Neuronal stem cell (in vitro differentiated cells): Measurements from ENCODE around the gene PLA2G2C.
A peak's percentile ranks its signal among the peaks of the same experiment; 100 is the strongest.

Experiments
- DNase-seq: peaks from one replicate; pipeline ENCODE4 v3.0.0-alpha.2; 2013; ENCODE audit warnings: low spot score
- H2AFZ ChIP-seq: one replicate; pipeline ENCODE4 v1.6.1; 2013; ENCODE audit warnings: mild to moderate bottlenecking, low read length, inconsistent platforms
- H2AK5ac ChIP-seq: 2 replicates; pipeline ENCODE4 v1.6.1; 2013; ENCODE audit warnings: low read depth, mild to moderate bottlenecking, inconsistent platforms, low read length, moderate library complexity, mixed read lengths
- H2BK120ac ChIP-seq: 2 replicates; pipeline ENCODE4 v1.6.1; 2013; ENCODE audit warnings: low read depth, mild to moderate bottlenecking, inconsistent platforms, low read length, moderate library complexity, mixed read lengths
- H2BK12ac ChIP-seq: one replicate; pipeline ENCODE4 v1.6.1; 2013; ENCODE audit warnings: low read length, inconsistent platforms
- H2BK15ac ChIP-seq: 2 replicates; pipeline ENCODE4 v1.6.1; 2013; ENCODE audit warnings: mild to moderate bottlenecking, low read length, inconsistent platforms, mixed read lengths
- H2BK5ac ChIP-seq: one replicate; pipeline ENCODE4 v1.6.1; 2013; ENCODE audit warnings: inconsistent platforms, mild to moderate bottlenecking, low read length, moderate library complexity
- H3K14ac ChIP-seq: one replicate; pipeline ENCODE4 v1.6.1; 2013; ENCODE audit warnings: low read length, inconsistent platforms
- H3K18ac ChIP-seq: 2 replicates; pipeline ENCODE4 v1.6.1; 2013; ENCODE audit warnings: low read length, inconsistent platforms
- H3K23ac ChIP-seq: 2 replicates; pipeline ENCODE4 v1.6.1; 2013; ENCODE audit warnings: low read depth, mild to moderate bottlenecking, mixed read lengths, low read length, inconsistent platforms; ENCODE audit not compliant: poor library complexity
- H3K27ac ChIP-seq: replicated peaks from 3 replicates; pipeline ENCODE4 v1.5.1; 2013; ENCODE audit warnings: low read length, inconsistent platforms
- H3K27me3 ChIP-seq, 3 experiments: 2 replicates each; pipeline ENCODE4 v1.6.1; 2013; ENCODE audit warnings: low read length in 3 of 3, mild to moderate bottlenecking in 2 of 3, inconsistent platforms in 1 of 3, low read depth in 1 of 3, mixed read lengths in 1 of 3, moderate library complexity in 1 of 3; ENCODE audit not compliant: control insufficient read depth in 3 of 3, insufficient read depth in 3 of 3
- H3K36me3 ChIP-seq, 2 donors: replicated peaks in 1 of 2; 2 replicates each; pipeline ENCODE4 v1.6.1; 2013; ENCODE audit warnings: low read length in 2 of 2; ENCODE audit not compliant: control insufficient read depth in 2 of 2, insufficient read depth in 2 of 2
- H3K4ac ChIP-seq: 2 replicates; pipeline ENCODE4 v1.6.1; 2013; ENCODE audit warnings: inconsistent platforms, mild to moderate bottlenecking, low read length, moderate library complexity
- H3K4me1 ChIP-seq, 2 donors: 1 replicate in 1 of 2; 2 replicates in 1 of 2; pipeline ENCODE4 v1.6.1; 2013; ENCODE audit warnings: low read length in 2 of 2, low read depth in 1 of 2; ENCODE audit not compliant: control insufficient read depth in 2 of 2, insufficient read depth in 1 of 2
- H3K4me2 ChIP-seq: one replicate; pipeline ENCODE4 v1.6.1; 2013; ENCODE audit warnings: mild to moderate bottlenecking, low read length, inconsistent platforms; ENCODE audit not compliant: insufficient read depth, poor library complexity, severe bottlenecking
- H3K4me3 ChIP-seq, 2 donors: 2 replicates each; pipeline ENCODE4 v1.5.1; 2013; ENCODE audit warnings: low read length in 2 of 2, mild to moderate bottlenecking in 2 of 2, inconsistent platforms in 1 of 2, moderate library complexity in 1 of 2
- H3K79me1 ChIP-seq: one replicate; pipeline ENCODE4 v1.6.1; 2013; ENCODE audit warnings: low read depth, mild to moderate bottlenecking, inconsistent platforms, low read length, moderate library complexity
- H3K9ac ChIP-seq: one replicate; pipeline ENCODE4 v1.6.1; 2013; ENCODE audit warnings: mild to moderate bottlenecking, low read depth, low read length, inconsistent platforms; ENCODE audit not compliant: poor library complexity
- H3K9me3 ChIP-seq, 2 donors: replicated peaks in 1 of 2; 2 replicates each; pipeline versions ENCODE3 to v1.6.1; 2013; ENCODE audit warnings: low read length in 2 of 2, mild to moderate bottlenecking in 2 of 2, inconsistent platforms in 1 of 2, low read depth in 1 of 2, mixed read lengths in 1 of 2, moderate library complexity in 1 of 2; ENCODE audit not compliant: control insufficient read depth in 2 of 2, insufficient read depth in 1 of 2
- H4K8ac ChIP-seq: one replicate; pipeline ENCODE4 v1.6.1; 2013; ENCODE audit warnings: low read depth, mild to moderate bottlenecking, inconsistent platforms, low read length, moderate library complexity
- H4K91ac ChIP-seq: one replicate; pipeline ENCODE4 v1.6.1; 2013; ENCODE audit warnings: low read length, low read depth, mild to moderate bottlenecking, inconsistent platforms; ENCODE audit not compliant: poor library complexity
- WGBS, 2 donors: extraction: QIAGEN DNeasy Blood & Tissue Kit; methylation state at CpG; one replicate each; pipeline ENCODE4 v1.1.7; 2013; ENCODE audit warnings: missing lambda C conversion rate in 2 of 2, mixed read lengths in 1 of 2; ENCODE audit not compliant: insufficient read length in 2 of 2, insufficient replicate concordance in 1 of 2; ENCODE audit errors: extremely low coverage in 2 of 2; 5-methylcytosine and 5-hydroxymethylcytosine counted together

PLA2G2C gene

GRCh38 chr1:20178634-20179370, 7.5 kb downstream of the PLA2G2C start:
- no peak overlapping the region for H3K27ac ChIP-seq
- no peak for DNase-seq
- no CpG with 5 or more reads among the region's 13 CpGs for WGBS, 2 donors
- H3K4me1 ChIP-seq = no peaks in the 10 kb centered on the region
- peak overlapping the region; percentile 32 for H3K14ac ChIP-seq
- H3K9ac ChIP-seq = no peak overlapping the region
- no peak overlapping the region for H2BK5ac ChIP-seq
- H2BK120ac ChIP-seq = no peak overlapping the region
- H4K8ac ChIP-seq = no peak overlapping the region
- no peaks in the 10 kb centered on the region for H3K36me3 ChIP-seq
- no peak overlapping the region for H4K91ac ChIP-seq
- H3K4me3 ChIP-seq = peak overlapping the region in 1 of 2 donors; percentile 27
- no peak overlapping the region for H2AK5ac ChIP-seq
- H3K79me1 ChIP-seq = no peaks in the 10 kb centered on the region
- no peak overlapping the region for H3K4ac ChIP-seq
- peaks cover 0 to 4% of the 10 kb centered on the region in 2 donors for H3K9me3 ChIP-seq
- no peak overlapping the region for H2BK12ac ChIP-seq
- H3K23ac ChIP-seq = no peak overlapping the region
- H3K4me2 ChIP-seq = no peak overlapping the region
- H2AFZ ChIP-seq = no peak overlapping the region
- peaks cover 0 to 15% (median 0%) of the 10 kb centered on the region in 3 experiments for H3K27me3 ChIP-seq
- H3K18ac ChIP-seq = no peak overlapping the region
- no peak overlapping the region for H2BK15ac ChIP-seq

- no peak overlapping the region for H2BK15ac ChIP-seq
- H3K9ac ChIP-seq = no peak overlapping the region
- no peaks in the 10 kb centered on the region for H3K36me3 ChIP-seq
- H3K27ac ChIP-seq = no peak overlapping the region
- WGBS, 2 donors = no CpG with 5 or more reads among the region's 9 CpGs
- no peak overlapping the region for H3K4ac ChIP-seq
- no peak overlapping the region for H3K23ac ChIP-seq
- no peak overlapping the region for H2BK120ac ChIP-seq
- no peak overlapping the region for H4K91ac ChIP-seq
- no peak overlapping the region for H4K8ac ChIP-seq
- no peak overlapping the region for H3K14ac ChIP-seq
- H3K4me3 ChIP-seq = no peak overlapping the region
- no peak overlapping the region for H2AFZ ChIP-seq
- H2AK5ac ChIP-seq = no peak overlapping the region
- no peaks in the 10 kb centered on the region for H3K79me1 ChIP-seq
- peaks cover 0 to 4% of the 10 kb centered on the region in 2 donors for H3K9me3 ChIP-seq
- no peak for DNase-seq
- no peak overlapping the region for H3K18ac ChIP-seq
- H2BK12ac ChIP-seq = no peak overlapping the region
- peaks cover 0 to 16% (median 0%) of the 10 kb centered on the region in 3 experiments for H3K27me3 ChIP-seq
- H2BK5ac ChIP-seq = no peak overlapping the region
- no peaks in the 10 kb centered on the region for H3K4me1 ChIP-seq
- no peak overlapping the region for H3K4me2 ChIP-seq
Measured at GRCh38 chr1:20174937-20175666, 11.2 kb downstream of the PLA2G2C start.

GRCh38 chr1:20172033-20172590, 14.2 kb downstream of the PLA2G2C start:
- Histone ChIP-seq H4K91ac (no peak overlapping the region), H2BK12ac (no peak overlapping the region), H3K27ac (no peak overlapping the region), H3K79me1 (no peaks in the 10 kb centered on the region), H3K9ac (no peak overlapping the region), H3K36me3 (no peaks in the 10 kb centered on the region), H3K4ac (no peak overlapping the region), H3K9me3 (no peaks in the 10 kb centered on the region), H3K27me3 (peaks cover 0 to 9% (median 0%) of the 10 kb centered on the region in 3 experiments), H2BK5ac (no peak overlapping the region), H2BK15ac (no peak overlapping the region), H3K14ac (no peak overlapping the region), H3K4me1 (peaks cover 0 to 2% of the 10 kb centered on the region in 2 donors), H2AK5ac (no peak overlapping the region), H3K4me2 (no peak overlapping the region), H3K23ac (no peak overlapping the region), H4K8ac (no peak overlapping the region), H2AFZ (no peak overlapping the region), H3K18ac (no peak overlapping the region), H3K4me3 (no peak overlapping the region), H2BK120ac (no peak overlapping the region)
- no peak for DNase-seq
- WGBS, 2 donors = no CpG with 5 or more reads among the region's 12 CpGs

- H4K91ac ChIP-seq = no peak overlapping the region
Measured at GRCh38 chr1:20169932-20170331, 16.4 kb downstream of the PLA2G2C start.

More at GRCh38 chr1:20169932-20170331, 16.4 kb downstream of the PLA2G2C start:
- no peak overlapping the region for H3K23ac ChIP-seq
- H2AK5ac ChIP-seq = peak overlapping the region; percentile 42
- H3K36me3 ChIP-seq = no peaks in the 10 kb centered on the region
- H2BK5ac ChIP-seq = no peak overlapping the region
- H2BK120ac ChIP-seq = no peak overlapping the region
- H3K4ac ChIP-seq = no peak overlapping the region
- no peak overlapping the region for H2BK12ac ChIP-seq
- WGBS, 2 donors = no CpG with 5 or more reads among the region's 5 CpGs
- H3K18ac ChIP-seq = no peak overlapping the region
- no peak overlapping the region for H3K9ac ChIP-seq
- DNase-seq = no peak
- H3K27me3 ChIP-seq = peaks cover 0 to 5% (median 0%) of the 10 kb centered on the region in 3 experiments
- H3K4me2 ChIP-seq = no peak overlapping the region
- H2BK15ac ChIP-seq = no peak overlapping the region
- no peak overlapping the region for H2AFZ ChIP-seq
- peaks cover 0 to 2% of the 10 kb centered on the region in 2 donors for H3K9me3 ChIP-seq
- no peak overlapping the region for H3K4me3 ChIP-seq
- H3K27ac ChIP-seq = no peak overlapping the region
- H3K79me1 ChIP-seq = no peaks in the 10 kb centered on the region
- peaks cover 0 to 2% of the 10 kb centered on the region in 2 donors for H3K4me1 ChIP-seq
- H4K8ac ChIP-seq = no peak overlapping the region
- H3K14ac ChIP-seq = no peak overlapping the region
